T-helper 2 cell (primary cell): ENCODE results near the gene DPYSL5.
"Not testable (repeated sequence)": the region's sequence is repeated elsewhere in the genome, so short reads cannot be mapped to it uniquely, and the experiment has no call there.

Experiments used
- DNase-seq, 5 experiments: peaks; one replicate each; pipeline versions ENCODE4 v3.0.0 to v3.0.0-alpha.2; 2012 to 2022

Gene DPYSL5

GRCh38 chr2:26875808-26876207, 27.9 kb downstream of the DPYSL5 start:
- no peak for DNase-seq

GRCh38 chr2:26876260-26876659, 28.3 kb downstream of the DPYSL5 start:
- no peak for DNase-seq

- no peak for DNase-seq
These were observed 29.3 kb downstream of the DPYSL5 start for GRCh38 chr2:26877276-26877675.

- DNase-seq, result no peak
These were observed 32.2 kb downstream of the DPYSL5 start for GRCh38 chr2:26880161-26880560.

- no peak for DNase-seq
These were observed 33.0 kb downstream of the DPYSL5 start for GRCh38 chr2:26880910-26881435.

GRCh38 chr2:26882220-26882619, 34.3 kb downstream of the DPYSL5 start:
- not testable (repeated sequence) for DNase-seq

- DNase-seq, result no peak
These were observed 36.0 kb downstream of the DPYSL5 start for GRCh38 chr2:26883956-26884355.

- no peak for DNase-seq
These were observed 36.6 kb downstream of the DPYSL5 start for GRCh38 chr2:26884486-26884885.

- DNase-seq, result no peak
These were observed 37.9 kb downstream of the DPYSL5 start for GRCh38 chr2:26885651-26886329.

- DNase-seq, result no peak
These were observed 38.8 kb downstream of the DPYSL5 start for GRCh38 chr2:26886736-26887135.

GRCh38 chr2:26887151-26887550, 39.2 kb downstream of the DPYSL5 start:
- DNase-seq, result no peak

GRCh38 chr2:26889796-26890195, 41.9 kb downstream of the DPYSL5 start:
- no peak for DNase-seq

GRCh38 chr2:26890341-26891000, 42.5 kb downstream of the DPYSL5 start:
- DNase-seq, result no peak

- no peak for DNase-seq
These were observed 44.2 kb downstream of the DPYSL5 start for GRCh38 chr2:26892133-26892532.

GRCh38 chr2:26892922-26893524, 45.1 kb downstream of the DPYSL5 start:
- DNase-seq, result no peak

GRCh38 chr2:26894136-26894535, 46.2 kb downstream of the DPYSL5 start:
- no peak for DNase-seq

GRCh38 chr2:26897807-26898479, 50.0 kb downstream of the DPYSL5 start:
- no peak for DNase-seq

- no peak for DNase-seq
These were observed 50.6 kb downstream of the DPYSL5 start for GRCh38 chr2:26898480-26899078.

- no peak for DNase-seq
These were observed 51.7 kb downstream of the DPYSL5 start for GRCh38 chr2:26899500-26900164.

GRCh38 chr2:26900831-26901321, 52.9 kb downstream of the DPYSL5 start:
- DNase-seq, result no peak

GRCh38 chr2:26901326-26902183, 53.6 kb downstream of the DPYSL5 start:
- no peak for DNase-seq
